ENCODE results near the gene LAMA5.

The LAMA5 gene

DNA sequence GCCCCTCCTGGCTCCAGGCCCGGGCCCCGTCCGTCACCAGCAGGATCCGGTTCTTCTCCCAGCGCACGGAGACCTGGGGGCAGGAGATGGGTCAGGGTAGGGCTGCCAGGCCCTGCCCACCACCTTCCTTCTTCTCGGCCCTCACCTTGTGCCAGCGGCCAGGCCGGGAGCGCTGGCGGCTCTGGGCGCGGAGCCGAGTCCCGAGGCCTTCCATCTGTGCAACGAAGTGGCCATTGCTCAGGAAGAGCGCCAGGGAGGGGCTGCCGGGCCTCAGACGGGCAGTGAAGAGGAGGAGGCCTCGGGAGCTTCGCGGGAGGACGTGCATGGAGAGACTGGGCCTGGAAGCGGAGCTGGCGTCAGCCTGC is 56.4 kb downstream of the LAMA5 start:
- no peak for DNase-seq

DNA sequence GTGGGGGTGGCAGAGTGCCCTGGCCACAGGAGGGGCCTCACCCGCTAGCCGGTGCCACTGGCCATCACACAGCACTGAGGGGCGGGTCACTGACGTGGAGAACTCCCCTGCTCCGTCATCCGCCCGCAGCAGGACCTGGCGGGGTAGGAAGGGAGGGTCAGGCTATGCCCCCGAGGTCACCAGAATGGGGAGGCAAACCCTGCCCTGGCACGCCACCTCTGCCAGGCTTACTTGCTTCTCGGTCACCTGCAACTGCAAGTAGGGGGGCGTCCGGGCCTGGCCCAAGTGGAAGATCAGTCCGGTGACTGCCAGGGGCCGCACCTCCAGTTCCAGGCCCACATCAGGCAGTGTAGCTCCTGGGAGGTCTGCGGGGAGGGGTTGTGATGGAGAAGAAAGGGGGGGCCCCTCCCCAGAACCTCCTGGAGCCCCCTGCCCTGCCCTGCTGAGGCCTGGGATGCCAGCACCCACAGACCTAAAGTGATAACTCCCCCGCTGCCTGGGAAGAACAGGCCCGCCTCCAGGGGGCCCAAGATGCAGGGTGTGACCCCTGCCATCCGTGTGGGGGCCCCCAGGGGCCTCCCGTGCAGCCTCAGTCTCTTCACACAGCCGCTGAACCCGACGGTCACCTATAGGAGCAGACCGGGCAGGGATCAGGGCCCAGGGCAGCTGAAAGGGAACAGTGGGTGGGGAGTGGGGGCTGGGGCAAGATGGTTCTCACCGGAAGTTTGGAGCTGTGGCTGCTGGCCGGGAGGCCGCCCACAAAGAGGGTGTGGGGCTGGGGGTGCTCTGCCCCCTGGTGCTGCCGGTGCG is 57.0 kb downstream of the LAMA5 start:
- DNase-seq = no peak

DNA sequence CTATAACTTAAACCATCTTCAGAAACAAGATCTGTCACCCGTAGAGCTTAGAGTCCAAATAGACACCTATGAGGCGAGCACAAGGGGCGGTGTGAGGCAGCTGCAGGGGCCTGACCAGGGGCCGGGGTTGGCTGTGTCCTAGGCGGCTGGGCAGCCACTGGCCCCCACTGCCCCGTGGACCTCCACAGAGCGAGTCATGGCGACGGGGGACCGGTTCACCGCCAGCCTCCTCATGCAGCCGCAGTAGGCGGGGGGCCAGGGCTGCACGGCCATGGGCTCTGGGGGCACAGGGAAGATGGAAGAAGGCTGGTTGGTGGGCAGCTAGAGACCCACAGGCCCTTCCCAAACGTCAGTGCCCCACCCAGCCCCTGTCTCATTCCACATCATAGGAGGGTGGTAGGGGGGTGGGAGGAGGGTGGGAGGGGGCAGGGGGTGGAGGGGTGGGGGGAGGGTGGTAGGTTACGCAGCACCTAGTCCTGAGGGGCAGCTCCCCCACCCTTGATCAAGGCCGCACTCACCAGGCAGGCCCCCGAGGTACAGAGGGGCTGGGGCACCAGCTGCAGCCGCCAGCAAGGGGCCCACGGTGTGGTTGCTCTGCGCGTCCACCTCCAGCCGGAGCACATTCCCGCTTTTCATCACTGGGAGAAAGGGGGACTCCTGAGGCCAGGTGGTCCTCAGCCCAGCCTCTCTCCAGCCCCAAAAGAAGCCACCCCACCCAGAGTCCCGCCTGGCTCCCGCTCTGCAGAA is 57.7 kb downstream of the LAMA5 start:
- DNase-seq = no peak

DNA sequence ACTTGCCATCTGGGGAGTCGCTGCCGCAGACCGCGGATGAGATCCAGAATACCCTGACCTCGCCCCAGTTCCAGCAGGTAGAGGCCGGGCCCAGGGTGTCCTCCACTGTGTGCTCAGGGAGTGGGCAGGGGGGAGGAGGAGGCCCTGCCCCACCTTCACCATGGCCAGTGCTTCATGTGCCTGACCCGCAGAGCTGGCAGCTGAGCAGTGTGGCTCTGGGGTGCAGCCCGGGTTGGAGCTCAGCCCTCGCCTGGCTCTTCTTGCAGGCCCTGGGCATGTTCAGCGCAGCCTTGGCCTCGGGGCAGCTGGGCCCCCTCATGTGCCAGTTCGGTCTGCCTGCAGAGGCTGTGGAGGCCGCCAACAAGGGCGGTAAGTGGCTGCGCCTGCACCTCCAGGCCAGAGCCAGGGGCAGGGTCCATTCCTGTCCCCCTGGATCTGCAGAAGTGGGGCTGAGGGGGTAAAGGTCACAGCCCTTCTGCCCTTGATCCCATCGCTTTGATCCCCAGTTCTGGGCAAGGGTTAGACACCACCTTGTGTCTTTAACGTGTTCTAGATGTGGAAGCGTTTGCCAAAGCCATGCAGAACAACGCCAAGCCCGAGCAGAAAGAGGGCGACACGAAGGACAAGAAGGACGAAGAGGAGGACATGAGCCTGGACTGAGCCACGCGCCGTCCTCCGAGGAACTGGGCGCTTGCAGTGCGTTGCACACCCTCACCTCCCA is 58.9 kb downstream of the LAMA5 start:
- DNase-seq = no peak

DNA sequence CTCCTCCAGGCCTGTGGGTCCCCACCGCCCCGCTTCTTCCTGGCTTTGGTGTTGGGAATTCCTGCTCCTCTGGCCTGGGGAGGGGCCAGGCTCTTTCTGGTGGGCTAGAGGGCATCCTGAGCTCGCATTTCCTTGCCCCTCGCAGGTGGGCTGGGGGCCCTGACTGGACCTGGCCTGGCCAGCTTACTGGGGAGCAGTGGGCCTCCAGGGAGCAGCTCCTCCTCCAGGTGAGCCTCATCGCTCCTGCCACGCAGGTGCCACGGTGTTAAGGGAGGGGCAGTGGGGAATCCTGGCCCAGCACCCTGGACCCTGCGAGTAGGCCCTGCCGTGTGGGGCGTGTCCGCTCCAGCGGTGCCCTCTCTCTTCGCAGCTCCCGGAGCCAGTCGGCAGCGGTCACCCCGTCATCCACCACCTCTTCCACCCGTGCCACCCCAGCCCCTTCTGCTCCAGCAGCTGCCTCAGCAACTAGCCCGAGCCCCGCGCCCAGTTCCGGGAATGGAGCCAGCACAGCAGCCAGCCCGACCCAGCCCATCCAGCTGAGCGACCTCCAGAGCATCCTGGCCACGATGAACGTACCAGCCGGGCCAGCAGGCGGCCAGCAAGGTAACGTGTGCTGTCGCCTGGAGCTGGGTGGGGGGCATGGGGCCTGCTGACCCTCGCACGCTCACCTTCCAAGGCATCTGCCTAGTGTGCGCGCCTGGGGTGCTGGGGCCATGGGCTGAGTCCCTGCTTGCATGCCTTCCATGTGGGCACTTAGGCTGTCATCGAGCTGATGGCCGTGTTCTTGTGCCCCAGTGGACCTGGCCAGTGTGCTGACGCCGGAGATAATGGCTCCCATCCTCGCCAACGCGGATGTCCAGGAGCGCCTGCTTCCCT is 59.6 kb downstream of the LAMA5 start:
- no peak for DNase-seq

DNA sequence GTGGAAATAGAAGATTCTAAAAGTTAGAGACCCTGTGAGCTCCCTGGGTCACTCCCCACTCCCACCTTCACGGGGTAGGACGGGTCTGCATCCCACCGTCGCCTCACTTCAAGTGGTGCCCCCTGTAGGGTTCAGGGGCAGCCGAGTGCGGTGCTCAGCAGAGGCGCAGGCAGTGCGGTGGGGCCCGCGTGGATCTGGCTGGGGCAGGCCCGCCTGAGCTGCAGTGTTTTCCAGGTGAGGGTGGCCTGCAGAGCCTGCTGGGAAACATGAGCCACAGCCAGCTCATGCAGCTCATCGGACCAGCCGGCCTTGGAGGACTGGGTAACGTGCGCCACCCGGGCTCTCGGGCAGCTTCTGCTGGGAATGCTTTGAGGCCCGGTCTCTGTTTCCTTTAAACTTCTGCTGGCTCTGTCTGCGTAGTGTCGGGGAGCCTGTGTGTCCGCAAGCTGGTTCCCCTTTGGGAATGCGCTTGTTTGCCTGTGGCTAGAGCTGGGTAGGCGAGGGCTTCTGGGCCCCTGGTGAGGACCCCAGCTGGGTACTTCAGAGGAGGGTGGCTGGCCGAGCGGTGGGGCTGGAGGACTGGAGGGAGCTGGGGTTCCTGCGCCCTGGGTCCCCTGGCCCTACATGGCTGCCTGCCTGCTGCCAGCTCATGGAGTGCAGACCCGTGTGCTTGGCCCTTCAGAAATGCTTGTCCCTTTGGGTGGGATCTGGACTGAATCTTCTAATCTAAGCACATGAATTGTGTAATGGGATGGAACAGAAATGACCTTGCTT is 60.5 kb downstream of the LAMA5 start:
- no peak for DNase-seq

DNA sequence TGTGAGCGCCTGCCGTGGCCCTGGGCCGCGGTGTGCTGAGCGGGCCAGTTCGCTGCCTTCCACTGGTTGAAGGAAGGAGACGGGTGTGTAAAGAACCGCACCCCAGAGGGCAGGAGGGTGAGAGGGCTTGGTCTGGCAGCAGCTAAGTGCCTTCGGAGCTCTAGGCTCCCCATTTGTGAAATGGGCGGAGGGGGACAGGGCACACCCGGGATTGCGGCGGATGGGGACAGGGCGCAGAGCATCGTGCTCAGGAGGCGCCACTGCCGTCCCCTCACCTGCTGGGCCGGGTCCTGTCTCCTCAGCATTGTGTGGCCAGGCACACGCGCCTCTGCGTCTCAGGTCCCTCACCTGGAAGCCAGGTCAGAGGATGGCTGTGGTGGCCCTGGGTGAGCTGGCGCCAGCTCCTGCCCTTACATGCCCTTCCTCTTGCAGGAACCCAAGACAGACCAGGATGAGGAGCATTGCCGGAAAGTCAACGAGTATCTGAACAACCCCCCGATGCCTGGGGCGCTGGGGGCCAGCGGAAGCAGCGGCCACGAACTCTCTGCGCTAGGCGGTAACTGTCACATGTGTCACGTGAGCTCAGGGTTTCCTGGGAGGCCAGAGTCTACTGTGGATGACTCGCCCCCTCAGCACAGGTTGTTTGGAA is 61.2 kb downstream of the LAMA5 start:
- no peak for DNase-seq

DNA sequence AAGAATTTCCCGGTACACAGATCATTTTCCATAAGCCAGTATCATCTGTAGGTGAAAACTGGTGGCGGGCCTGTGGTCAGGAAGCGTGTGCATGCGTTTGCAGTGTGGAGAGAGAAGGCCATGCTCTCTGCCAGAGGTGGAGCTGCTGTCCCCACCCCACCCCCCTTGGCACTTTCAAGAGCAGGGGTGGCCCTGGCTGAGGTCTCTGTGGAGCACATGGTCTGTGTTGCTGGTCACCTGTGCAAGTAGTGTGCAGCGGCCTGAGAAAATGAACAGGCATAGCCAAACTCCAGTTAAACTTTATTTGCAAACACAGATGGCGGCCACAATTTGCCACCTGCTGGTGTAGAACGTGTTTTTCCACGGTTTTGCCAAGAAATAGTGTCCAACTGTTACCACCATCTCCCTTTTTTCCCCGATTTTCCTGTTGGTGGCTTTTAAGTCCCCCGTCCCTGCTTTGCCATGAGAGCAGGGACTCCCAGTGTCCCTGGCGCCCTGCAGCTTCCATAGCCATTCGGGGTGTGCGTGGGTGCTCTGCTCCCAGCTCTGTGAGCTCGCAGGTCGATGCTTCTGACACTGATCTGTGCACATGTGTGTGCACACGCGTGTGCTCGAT is 61.9 kb downstream of the LAMA5 start:
- no peak for DNase-seq

DNA sequence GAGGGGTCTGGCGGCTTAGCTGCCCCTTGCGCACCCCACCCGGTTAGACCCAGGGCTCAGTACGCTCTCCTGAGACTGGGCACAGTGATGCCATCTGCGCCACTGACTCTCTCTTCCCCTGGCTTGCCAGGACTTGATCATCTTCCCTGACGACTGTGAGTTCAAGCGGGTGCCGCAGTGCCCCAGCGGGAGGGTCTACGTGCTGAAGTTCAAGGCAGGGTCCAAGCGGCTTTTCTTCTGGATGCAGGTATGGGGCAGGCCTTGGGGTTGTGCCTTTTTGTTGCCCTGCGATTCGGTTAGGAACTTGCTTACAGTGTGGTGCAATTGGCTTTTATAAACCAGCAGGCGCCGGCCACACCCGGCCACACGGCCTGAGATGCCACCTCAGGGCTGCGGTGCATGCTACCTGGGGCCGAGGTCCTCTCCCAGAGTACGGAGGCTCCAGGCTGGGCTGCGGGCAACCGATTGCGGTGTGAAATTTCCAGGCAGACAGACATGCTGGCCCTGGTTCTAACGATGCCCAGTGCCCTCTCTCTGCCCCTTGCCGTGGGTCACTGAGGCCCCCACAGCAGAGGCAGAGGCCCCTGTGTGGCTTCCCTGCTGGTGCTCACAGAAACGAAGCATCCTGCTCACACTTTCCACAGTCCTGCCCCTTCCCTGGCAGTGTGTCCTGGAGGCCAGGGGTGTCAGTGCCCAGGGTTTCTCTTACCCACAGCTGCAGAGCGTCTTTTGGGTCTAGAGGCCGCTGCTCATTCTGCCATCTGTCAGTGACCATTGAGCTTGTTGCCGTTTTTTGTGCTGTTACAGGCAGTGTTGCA is 62.6 kb downstream of the LAMA5 start:
- DNase-seq = no peak

DNA sequence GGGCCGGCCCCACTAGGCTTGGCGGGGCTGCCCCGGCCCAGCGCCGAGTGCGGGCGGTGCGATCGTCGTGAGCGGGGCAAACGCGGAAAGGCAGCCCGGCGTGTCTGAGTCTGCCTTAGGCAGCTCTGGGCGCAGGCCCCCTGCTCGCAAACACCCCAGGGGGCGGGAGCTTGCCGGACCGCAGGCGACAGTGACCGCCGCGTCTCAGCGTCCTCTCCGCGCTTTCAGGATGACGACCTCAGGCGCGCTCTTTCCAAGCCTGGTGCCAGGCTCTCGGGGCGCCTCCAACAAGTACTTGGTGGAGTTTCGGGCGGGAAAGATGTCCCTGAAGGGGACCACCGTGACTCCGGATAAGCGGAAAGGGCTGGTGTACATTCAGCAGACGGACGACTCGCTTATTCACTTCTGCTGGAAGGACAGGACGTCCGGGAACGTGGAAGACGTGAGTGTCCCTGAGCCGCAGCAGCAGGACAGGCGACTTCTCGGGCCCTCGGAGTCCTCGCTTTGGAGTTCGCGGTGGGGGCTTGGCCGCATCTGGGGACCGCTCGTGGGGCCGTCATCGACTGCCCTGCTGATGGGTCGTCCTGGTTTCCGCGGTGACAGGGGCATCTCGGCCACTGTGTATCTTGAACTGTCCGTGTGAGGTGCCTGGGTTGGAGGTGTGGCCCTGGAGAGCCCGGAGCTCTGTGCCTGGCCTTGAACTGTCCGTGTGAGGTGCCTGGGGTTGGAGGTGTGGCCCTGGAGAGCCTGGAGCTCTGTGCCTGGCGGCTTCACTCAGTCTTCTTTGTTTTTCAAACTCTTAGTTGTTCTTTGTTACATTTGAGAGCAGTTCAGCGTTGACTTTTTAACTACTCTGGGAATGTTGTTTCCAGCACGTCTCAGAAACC is 63.5 kb downstream of the LAMA5 start:
- no peak for DNase-seq

DNA sequence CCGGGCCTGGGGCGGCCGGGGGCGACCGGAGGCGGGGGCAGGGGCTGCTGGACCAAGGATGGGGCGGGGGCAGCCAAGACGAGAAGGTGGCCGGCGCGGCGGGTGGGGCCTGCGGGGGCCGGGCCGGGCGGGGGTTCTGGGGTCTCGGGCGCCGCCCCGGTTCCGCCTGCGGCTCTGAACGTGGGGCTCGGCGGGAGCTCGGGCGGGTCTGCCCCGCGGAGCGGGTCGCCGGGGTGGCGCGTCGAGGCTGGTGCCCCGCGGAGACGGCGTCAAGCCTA is 64.1 kb downstream of the LAMA5 start:
- DNase-seq = no peak

DNA sequence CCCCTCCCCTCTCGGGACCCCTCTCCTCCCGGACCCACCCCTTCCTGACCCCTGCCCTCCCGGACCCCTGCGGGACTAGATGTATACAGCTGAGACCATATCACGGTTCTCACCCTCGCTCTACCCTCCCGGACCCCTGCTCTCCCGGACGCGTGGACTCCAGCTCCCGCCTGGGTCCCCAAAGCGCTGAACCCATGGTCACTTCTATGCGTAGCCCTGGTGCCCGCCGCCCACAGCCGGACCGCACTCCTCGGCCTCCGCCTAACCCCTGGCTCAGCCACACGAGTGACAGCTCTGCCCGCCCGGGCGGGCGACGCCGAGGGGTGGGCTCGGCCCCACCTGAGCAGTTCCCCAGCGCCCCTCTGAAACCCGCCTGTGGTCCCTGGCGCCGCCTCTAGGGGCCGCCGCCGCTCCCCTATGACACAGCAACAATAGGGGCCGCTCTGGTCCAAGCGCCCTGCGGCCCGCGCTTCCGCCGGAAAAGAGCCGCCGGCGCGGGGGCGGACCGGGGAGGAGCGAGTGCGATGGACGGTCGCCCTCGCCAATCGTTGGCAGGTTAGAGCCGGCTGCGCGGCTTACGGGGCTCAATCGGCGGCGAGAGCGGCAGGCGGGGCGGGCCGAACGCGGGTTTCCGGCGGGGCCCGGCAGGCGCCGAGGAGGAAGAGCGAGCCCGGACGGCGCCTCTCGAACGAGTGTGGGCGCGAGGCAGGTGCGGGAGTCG is 64.6 kb downstream of the LAMA5 start, which contains the start of gene ADRM1:
TSS of gene ADRM1 (plus strand) at position 657 of the 721 bp plus-strand sequence. CDS start 572 bp downstream, outside the sequence.
- peak; percentile 95 for DNase-seq

DNA sequence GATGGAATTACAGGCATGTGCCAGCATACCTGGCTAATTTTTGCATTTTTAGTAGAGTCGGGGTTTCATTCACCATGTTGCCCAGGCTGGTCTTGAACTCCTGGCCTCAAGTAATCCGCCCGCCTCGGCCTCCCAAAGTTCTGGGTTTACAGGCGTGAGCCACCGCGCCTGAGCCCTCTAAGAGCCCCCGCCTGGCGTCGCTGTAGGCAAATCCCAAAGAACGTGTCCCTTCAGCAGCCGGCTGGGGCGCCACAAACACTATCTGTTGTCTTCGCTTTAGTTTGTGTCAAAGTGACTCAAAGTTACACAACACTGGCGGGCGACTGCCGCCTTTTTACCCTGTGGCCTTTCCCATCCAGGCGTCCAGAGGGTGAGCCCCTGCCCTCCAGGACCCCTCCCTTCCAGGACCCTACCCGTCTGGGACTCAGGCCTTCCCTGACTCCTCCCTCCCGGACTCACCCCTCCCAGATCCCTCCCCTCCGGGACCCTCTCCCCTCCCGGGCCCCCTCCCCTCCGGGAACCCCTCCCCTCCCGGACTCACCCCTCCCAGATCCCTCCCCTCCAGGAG is 65.3 kb downstream of the LAMA5 start:
- peak; percentile 89 for DNase-seq

DNA sequence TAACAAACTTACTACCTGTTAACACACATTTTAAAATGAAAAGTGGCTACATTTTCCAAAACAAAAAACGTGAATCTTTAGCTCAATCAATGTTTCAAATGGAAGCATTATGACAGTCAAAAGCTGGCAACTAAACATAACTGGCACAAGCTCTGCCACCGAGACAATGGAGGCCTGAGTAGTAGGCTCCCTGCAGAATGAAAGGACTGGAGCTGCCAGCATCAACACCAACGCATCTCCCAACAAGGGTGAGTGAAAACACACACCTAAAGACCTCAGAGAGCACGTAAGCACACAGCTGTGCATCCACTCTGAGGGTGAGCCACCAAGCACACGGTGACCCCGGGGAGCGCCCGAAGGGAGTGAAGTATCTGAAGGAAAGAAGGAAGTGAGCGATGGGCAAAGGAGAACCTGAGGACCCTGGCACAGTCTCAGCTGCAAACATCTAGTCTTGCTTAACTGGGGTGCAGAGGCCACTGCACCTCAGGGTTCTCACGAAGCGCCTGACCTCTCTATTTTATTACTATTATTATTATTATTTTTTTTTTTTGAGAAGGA is 65.9 kb downstream of the LAMA5 start:
- DNase-seq = no peak

DNA sequence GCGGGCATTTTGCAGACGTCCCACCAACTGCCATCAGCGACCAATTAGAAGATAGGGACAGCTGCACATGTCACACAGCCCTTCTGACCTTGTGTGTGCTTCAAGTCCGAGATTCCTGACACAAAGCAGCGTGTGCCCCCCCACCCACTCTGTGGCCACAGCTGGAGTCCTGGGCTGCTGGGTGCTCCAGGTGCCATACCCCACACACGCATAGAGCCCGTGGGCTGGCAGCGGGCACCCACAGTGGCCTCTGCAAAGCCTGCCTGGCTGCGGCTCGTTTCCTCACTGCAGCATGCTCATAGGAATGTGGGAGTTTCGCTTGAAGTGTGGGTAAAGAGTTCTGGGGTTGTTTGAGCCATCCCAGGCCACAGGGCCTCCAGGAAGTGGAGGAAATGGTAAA is 66.8 kb downstream of the LAMA5 start:
- DNase-seq = no peak

DNA sequence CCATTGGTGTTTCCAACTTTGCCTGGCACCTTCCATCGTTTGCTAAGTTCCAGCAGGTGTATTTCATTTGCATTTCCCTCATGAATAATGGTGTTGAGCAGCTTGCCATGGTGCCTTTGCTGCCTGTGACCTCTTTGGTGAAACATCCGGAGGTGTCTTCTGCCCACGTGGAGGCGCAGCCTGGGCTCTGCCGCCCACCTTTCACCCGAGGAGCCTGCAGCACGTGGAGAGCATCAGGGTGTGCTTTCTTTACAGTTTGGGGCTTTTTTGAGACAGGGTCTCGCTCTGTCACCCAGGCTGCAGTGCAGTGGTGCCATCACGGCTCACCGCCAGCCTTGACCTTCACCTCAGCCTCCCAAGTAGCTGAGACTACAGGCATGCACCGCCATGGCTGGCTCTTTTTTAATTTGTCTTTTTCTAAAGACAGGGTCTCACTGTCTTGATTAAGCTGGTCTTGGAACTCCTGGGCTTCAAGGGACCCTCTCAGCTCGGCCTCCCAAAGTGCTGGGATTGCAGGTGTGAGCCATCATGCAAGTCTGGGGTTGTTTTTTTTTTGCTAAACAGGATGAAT is 67.4 kb downstream of the LAMA5 start:
- no peak for DNase-seq

DNA sequence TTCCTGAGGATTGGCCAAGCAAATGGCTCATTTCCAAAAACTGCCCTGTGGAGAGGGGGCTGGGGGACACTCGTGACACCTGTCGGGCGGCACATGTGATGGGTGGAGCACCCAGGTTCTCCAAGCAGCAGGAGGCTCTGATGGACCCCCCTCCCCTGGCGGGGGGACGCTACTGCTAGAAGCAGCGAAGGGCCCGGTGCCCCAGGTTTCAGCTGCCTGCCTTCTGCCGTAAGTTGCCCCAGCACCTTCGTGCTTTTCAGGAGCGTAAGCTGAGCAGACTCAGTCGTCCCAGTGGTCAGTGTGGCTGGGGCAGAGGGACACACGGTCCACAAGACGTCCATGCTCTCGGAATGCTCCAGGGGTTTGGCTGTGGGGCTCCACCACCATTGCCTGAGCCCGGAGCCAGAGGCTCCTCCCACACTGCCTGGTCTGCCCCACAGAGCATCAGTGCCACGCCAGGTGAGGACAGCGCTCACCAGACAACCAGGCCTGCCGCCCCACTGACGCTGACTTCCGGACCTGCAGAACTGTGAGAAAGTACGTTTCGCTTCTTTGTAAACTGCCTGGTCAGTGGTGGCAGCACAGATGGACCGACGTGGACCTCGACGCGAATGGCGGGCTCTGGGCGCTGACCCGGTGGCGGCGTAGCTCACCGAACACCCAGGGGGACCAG is 68.4 kb downstream of the LAMA5 start:
- DNase-seq = no peak
